HEK293 (cell line): Measurements from ENCODE around the gene PTPN9.

ENCODE experiments used
- CTCF ChIP-seq: fragments of 450-650 bp; formaldehyde crosslinking; IDR thresholded peaks from 2 replicates; pipeline ENCODE4 v1.5.1; 2016; ENCODE audit warnings: missing biosample characterization, missing genetic modification characterization
- ZBTB7A ChIP-seq: fragments of 450-650 bp; formaldehyde crosslinking; IDR thresholded peaks from 2 replicates; pipeline ENCODE4 v1.5.1; 2016; ENCODE audit warnings: low read depth, missing biosample characterization, missing genetic modification characterization
- ZNF114 ChIP-seq: fragments of 450-650 bp; formaldehyde crosslinking; IDR thresholded peaks from 2 replicates; pipeline ENCODE4 v1.5.0; 2017; ENCODE audit warnings: missing biosample characterization, missing genetic modification characterization
- ZNF677 ChIP-seq: fragments of 450-650 bp; IDR thresholded peaks from 2 replicates; pipeline ENCODE4 v1.5.0; 2018; ENCODE audit warnings: missing biosample characterization, mild to moderate bottlenecking, missing genetic modification characterization, moderate library complexity
- ZNF785 ChIP-seq: fragments of 450-650 bp; formaldehyde crosslinking; IDR thresholded peaks from 2 replicates; pipeline ENCODE4 v1.5.1; 2016; ENCODE audit warnings: missing biosample characterization, missing genetic modification characterization
- ZSCAN16 ChIP-seq: fragments of 450-650 bp; formaldehyde crosslinking; IDR thresholded peaks from 2 replicates; pipeline ENCODE4 v1.5.1; 2016; ENCODE audit warnings: missing biosample characterization, missing genetic modification characterization
- TF ChIP-seq, protein P1 (sequence below): fragments of 450-650 bp; formaldehyde crosslinking; IDR thresholded peaks from 2 replicates; pipeline ENCODE4 v1.5.1; 2016; ENCODE audit warnings: missing biosample characterization, missing genetic modification characterization
- TF ChIP-seq, protein P2 (sequence below): fragments of 450-650 bp; formaldehyde crosslinking; IDR thresholded peaks from 2 replicates; pipeline ENCODE4 v1.5.1; 2016; ENCODE audit warnings: missing biosample characterization, missing genetic modification characterization

DNA sequence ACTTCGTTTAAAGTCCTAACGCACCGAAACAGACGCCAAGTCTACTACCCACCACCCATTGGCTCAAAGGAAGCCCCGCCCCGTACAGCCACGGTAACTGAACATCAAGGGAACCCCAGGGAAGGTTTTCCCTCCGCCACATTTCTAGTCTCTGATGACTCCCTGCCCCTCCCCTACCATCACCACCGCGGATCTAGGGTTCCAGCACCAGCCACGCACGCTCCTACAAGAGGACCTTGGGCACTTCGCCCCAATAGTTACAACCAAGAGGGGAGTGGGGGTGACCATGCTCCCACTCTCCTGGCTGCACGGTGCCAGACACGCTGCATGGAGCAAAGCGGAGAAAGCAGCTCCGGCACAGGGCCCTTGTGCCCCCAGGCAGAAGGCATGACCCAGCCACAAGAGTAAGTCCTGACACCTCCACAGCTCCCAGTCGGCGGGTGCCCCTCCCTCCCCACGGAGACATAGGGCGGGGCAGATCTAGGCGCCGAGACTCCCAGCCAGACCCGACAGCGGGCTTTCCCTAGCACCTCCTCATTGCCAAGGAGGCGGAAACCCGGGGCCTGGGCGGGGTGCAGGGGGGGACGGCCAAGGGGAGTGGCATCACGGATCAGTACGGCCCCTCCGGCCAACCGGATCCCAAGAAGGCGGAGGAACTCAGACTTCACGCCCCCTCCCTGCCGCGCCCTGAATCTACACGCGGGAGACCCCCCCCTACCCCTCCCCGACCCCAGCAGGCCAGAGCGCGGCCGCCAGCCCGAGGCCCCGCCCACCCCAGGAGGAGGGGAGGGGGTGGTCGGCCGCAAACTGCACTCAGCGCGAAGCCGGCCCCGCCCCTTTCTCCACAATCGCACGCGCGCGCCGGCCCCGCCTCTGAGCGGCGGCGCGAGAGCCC is 128.6 kb downstream of the PTPN9 start:
- no peak for TF ChIP-seq CTCF (tag by site-specific recombination)
- TF ChIP-seq ZNF785 (tag by site-specific recombination): no peak
- TF ChIP-seq ZNF677 (tag by site-specific recombination): no peak
- no peak for TF ChIP-seq ZSCAN16 (tag by site-specific recombination)
- TF ChIP-seq, protein P1, sequence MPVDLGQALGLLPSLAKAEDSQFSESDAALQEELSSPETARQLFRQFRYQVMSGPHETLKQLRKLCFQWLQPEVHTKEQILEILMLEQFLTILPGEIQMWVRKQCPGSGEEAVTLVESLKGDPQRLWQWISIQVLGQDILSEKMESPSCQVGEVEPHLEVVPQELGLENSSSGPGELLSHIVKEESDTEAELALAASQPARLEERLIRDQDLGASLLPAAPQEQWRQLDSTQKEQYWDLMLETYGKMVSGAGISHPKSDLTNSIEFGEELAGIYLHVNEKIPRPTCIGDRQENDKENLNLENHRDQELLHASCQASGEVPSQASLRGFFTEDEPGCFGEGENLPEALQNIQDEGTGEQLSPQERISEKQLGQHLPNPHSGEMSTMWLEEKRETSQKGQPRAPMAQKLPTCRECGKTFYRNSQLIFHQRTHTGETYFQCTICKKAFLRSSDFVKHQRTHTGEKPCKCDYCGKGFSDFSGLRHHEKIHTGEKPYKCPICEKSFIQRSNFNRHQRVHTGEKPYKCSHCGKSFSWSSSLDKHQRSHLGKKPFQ (tag by site-specific recombination): no peak
- TF ChIP-seq ZNF114 (tag by site-specific recombination): no peak
- peak; percentile 44; the same call in 1 of the 2 replicates for TF ChIP-seq ZBTB7A (tag by site-specific recombination)
- TF ChIP-seq, protein P2, sequence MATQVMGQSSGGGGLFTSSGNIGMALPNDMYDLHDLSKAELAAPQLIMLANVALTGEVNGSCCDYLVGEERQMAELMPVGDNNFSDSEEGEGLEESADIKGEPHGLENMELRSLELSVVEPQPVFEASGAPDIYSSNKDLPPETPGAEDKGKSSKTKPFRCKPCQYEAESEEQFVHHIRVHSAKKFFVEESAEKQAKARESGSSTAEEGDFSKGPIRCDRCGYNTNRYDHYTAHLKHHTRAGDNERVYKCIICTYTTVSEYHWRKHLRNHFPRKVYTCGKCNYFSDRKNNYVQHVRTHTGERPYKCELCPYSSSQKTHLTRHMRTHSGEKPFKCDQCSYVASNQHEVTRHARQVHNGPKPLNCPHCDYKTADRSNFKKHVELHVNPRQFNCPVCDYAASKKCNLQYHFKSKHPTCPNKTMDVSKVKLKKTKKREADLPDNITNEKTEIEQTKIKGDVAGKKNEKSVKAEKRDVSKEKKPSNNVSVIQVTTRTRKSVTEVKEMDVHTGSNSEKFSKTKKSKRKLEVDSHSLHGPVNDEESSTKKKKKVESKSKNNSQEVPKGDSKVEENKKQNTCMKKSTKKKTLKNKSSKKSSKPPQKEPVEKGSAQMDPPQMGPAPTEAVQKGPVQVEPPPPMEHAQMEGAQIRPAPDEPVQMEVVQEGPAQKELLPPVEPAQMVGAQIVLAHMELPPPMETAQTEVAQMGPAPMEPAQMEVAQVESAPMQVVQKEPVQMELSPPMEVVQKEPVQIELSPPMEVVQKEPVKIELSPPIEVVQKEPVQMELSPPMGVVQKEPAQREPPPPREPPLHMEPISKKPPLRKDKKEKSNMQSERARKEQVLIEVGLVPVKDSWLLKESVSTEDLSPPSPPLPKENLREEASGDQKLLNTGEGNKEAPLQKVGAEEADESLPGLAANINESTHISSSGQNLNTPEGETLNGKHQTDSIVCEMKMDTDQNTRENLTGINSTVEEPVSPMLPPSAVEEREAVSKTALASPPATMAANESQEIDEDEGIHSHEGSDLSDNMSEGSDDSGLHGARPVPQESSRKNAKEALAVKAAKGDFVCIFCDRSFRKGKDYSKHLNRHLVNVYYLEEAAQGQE: no peak
